Endothelial cell of umbilical vein (primary cell): Measurements from ENCODE around the gene DAP. TPM values are rescaled to one million over a fixed set of nuclear protein-coding genes. Genes with fewer than 3 reads are reported as not detected.

ENCODE experiments used
- BruUV-seq: library from RNA; stranded (reverse); fragments of 400-500 nt; replicated peaks from 2 replicates; lab custom pipeline; 2021; lab: Mats Ljungman, UMichigan
- CTCF ChIA-PET: fragments of 300-600, 350-600 bp; sonication (Branson Sonifier 250); formaldehyde crosslinking; loops from one replicate; lab custom pipeline; 2021; ENCODE audit warnings: antibody characterized with exemption, inconsistent platforms; lab: Charles Lee
- POLR2A ChIA-PET: fragments of 300-600, 350-600 bp; sonication (Branson Sonifier 250); formaldehyde crosslinking; loops from one replicate; lab custom pipeline; 2021; ENCODE audit warnings: antibody characterized with exemption, inconsistent platforms; lab: Charles Lee
- DNase-seq: peaks from one replicate; pipeline ENCODE4 v3.0.0-alpha.2; 2011; ENCODE audit warnings: low read depth, low spot score
- FAIRE-seq: peaks from 2 replicates; lab custom pipeline; 2011; peaks lifted over from hg19 to GRCh38; lab: Jason Lieb, UNC
- H2AFZ ChIP-seq: 2 replicates; pipeline ENCODE4 v1.6.0; 2012; ENCODE audit warnings: low read depth, low read length, control low read depth, inconsistent platforms
- H3K27ac ChIP-seq: 2 replicates; pipeline ENCODE4 v1.5.1; 2011; ENCODE audit warnings: low read depth, mild to moderate bottlenecking, control low read depth, low read length, moderate library complexity; ENCODE audit not compliant: insufficient read depth
- H3K27me3 ChIP-seq, 2 experiments: 2 replicates each; pipeline versions ENCODE4 v1.6.0 to v1.6.1; 2011; ENCODE audit warnings: low read length in 2 of 2, mixed read lengths in 1 of 2; ENCODE audit not compliant: control insufficient read depth in 2 of 2, insufficient read depth in 2 of 2
- H3K36me3 ChIP-seq, 2 experiments: 2 replicates in 1 of 2; 3 replicates in 1 of 2; pipeline ENCODE4 v1.5.1; 2011; ENCODE audit warnings: low read length in 2 of 2, mild to moderate bottlenecking in 1 of 2, moderate library complexity in 1 of 2; ENCODE audit not compliant: control insufficient read depth in 2 of 2, insufficient read depth in 2 of 2; ENCODE audit errors: extremely low read depth in 1 of 2
- H3K4me1 ChIP-seq: 3 replicates; pipeline ENCODE4 v1.5.1; 2011; ENCODE audit warnings: mild to moderate bottlenecking, low read length; ENCODE audit not compliant: control insufficient read depth, insufficient read depth; ENCODE audit errors: extremely low read depth
- H3K4me2 ChIP-seq: 2 replicates; pipeline ENCODE4 v1.6.1; 2011; ENCODE audit warnings: low read length, control low read depth, mixed read lengths; ENCODE audit not compliant: insufficient read depth
- H3K4me3 ChIP-seq, 3 experiments: fragments of 200-600 bp in 1 of 3; sonication (generic), shearing (Covaris generic) in 1 of 3; replicated peaks in 1 of 3; 2 replicates each; pipeline ENCODE4 v1.5.1; 2011 to 2016; ENCODE audit warnings: control low read depth in 3 of 3, low read length in 3 of 3, mild to moderate bottlenecking in 2 of 3, inconsistent platforms in 1 of 3, low read depth in 1 of 3, moderate library complexity in 1 of 3; ENCODE audit not compliant: insufficient read depth in 1 of 3
- H3K79me2 ChIP-seq: 2 replicates; pipeline ENCODE4 v1.6.0; 2012; ENCODE audit warnings: low read length, inconsistent platforms; ENCODE audit not compliant: control insufficient read depth, insufficient read depth
- H3K9ac ChIP-seq: replicated peaks from 2 replicates; pipeline ENCODE3; 2011; ENCODE audit warnings: low read length, control low read depth; ENCODE audit not compliant: insufficient read depth; ENCODE audit errors: extremely low read depth
- H3K9me1 ChIP-seq: replicated peaks from 3 replicates; pipeline ENCODE4 v1.6.0; 2011; ENCODE audit warnings: mild to moderate bottlenecking, low read length; ENCODE audit not compliant: control insufficient read depth, insufficient read depth; ENCODE audit errors: extremely low read depth
- H3K9me3 ChIP-seq: replicated peaks from 2 replicates; pipeline ENCODE4 v1.5.1; 2012; ENCODE audit warnings: low read length, inconsistent platforms; ENCODE audit not compliant: control insufficient read depth, insufficient read depth
- H4K20me1 ChIP-seq: replicated peaks from 2 replicates; pipeline ENCODE3; 2011; ENCODE audit warnings: mild to moderate bottlenecking, low read length; ENCODE audit not compliant: control insufficient read depth, insufficient read depth; ENCODE audit errors: extremely low read depth
- CTCF ChIP-seq, 2 donors: IDR thresholded peaks; 1 replicate in 1 of 2; 2 replicates in 1 of 2; pipeline ENCODE4 v1.5.1; 2011; ENCODE audit warnings: low read length in 2 of 2, mild to moderate bottlenecking in 2 of 2, moderate library complexity in 2 of 2, control low read depth in 1 of 2, inconsistent platforms in 1 of 2, low read depth in 1 of 2; ENCODE audit not compliant: insufficient read depth in 1 of 2; ENCODE audit errors: extremely low read depth in 1 of 2
- EZH2 ChIP-seq: IDR thresholded peaks from 2 replicates; pipeline ENCODE4 v1.6.1; 2012; ENCODE audit warnings: borderline replicate concordance, low read depth, mild to moderate bottlenecking, moderate library complexity, low read length, inconsistent platforms; ENCODE audit not compliant: severe bottlenecking
- FOS ChIP-seq: IDR thresholded peaks from 2 replicates; pipeline ENCODE4 v1.6.1; 2011; ENCODE audit warnings: mild to moderate bottlenecking, low read length, moderate library complexity, borderline replicate concordance; ENCODE audit not compliant: insufficient read depth
- GATA2 ChIP-seq: IDR thresholded peaks from 2 replicates; pipeline ENCODE4 v1.7.0; 2011; ENCODE audit warnings: low read depth, mild to moderate bottlenecking, moderate library complexity, mixed read lengths, low read length; ENCODE audit not compliant: insufficient read length, insufficient read depth
- JUN ChIP-seq: IDR thresholded peaks from 2 replicates; pipeline ENCODE4 v1.6.1; 2011; ENCODE audit warnings: borderline replicate concordance, low read depth; ENCODE audit not compliant: insufficient read length, insufficient read depth
- MAX ChIP-seq: IDR thresholded peaks from 2 replicates; pipeline ENCODE4 v1.6.1; 2011; ENCODE audit not compliant: insufficient read depth, insufficient read length
- MYC ChIP-seq: IDR thresholded peaks from one replicate; pipeline ENCODE4 v1.6.1; 2011; ENCODE audit warnings: mild to moderate bottlenecking, low read depth, low read length
- POLR2A ChIP-seq: IDR thresholded peaks from 2 replicates; pipeline ENCODE4 v1.6.1; 2012; ENCODE audit warnings: low read depth, mild to moderate bottlenecking, control low read depth, low read length
- POLR2AphosphoS5 ChIP-seq: IDR thresholded peaks from 2 replicates; pipeline ENCODE4 v1.6.1; 2012; ENCODE audit warnings: low read depth, mild to moderate bottlenecking, control low read depth, low read length, moderate library complexity; ENCODE audit not compliant: insufficient read depth
- dilution Hi-C: fragments of 300-500 bp; cut with MboI; formaldehyde crosslinking; loops from one replicate; pipeline ENCODE4 v1.15.0; 2019; ENCODE audit warnings: low sequenced_read_pairs; ENCODE audit not compliant: extremely low pct_ligation_motif_present
- intact Hi-C: fragments of 100-400 bp; cut with micrococcal nuclease; formaldehyde crosslinking; loops from one replicate; pipeline ENCODE4 v1.10.0; 2022
- polyA plus RNA-seq, 4 experiments: library from polyadenylated mRNA; depleted of rRNA in 3 of 4; stranded (reverse) in 3 of 4; unstranded in 1 of 4; fragments of >200 nt; gene quantifications; 2 replicates each; pipeline versions ENCODE4 v1.2.1 to v1.2.3, GENCODE V29; 2011 to 2012; ENCODE audit warnings: missing spikeins in 1 of 4
- total RNA-seq: library from RNA; stranded (reverse); gene quantifications from 2 replicates; pipeline ENCODE4 v1.2.3, GENCODE V29; 2021

DAP gene
- total and polyA plus RNA-seq, 2 donors (not counting 3 experiments of a cell fraction or from before 2014, with no cell fraction given), result 79.8 to 188 TPM

GRCh38 chr5:10750909-10751308, 10.1 kb downstream of the DAP start:
- Histone ChIP-seq H2AFZ (no peak overlapping the region), H3K27me3 (no peaks in the 10 kb centered on the region), H3K9me3 (no peaks in the 10 kb centered on the region), H3K79me2 (peaks cover 83% of the 10 kb centered on the region), H3K4me1 (no peaks in the 10 kb centered on the region), H3K9me1 (no peaks in the 10 kb centered on the region), H3K27ac (no peak overlapping the region), H3K9ac (no peak overlapping the region), H4K20me1 (peaks cover 6% of the 10 kb centered on the region), H3K4me3 (no peak overlapping the region), H3K4me2 (no peak overlapping the region), H3K36me3 (peaks cover 11 to 31% of the 10 kb centered on the region in 2 experiments)
- DNase-seq, result no peak
- no peak for TF ChIP-seq MAX
- TF ChIP-seq CTCF (IDR thresholded peaks at IDR 0.05; ENCODE audit: extremely low read depth in 1 of 2, insufficient read depth in 1 of 2, low read depth in 1 of 2, low read length in 2 of 2), result no peak
- no peak for TF ChIP-seq FOS
- TF ChIP-seq POLR2AphosphoS5, result no peak
- no peak for TF ChIP-seq MYC
- TF ChIP-seq GATA2, result no peak
- no peak for TF ChIP-seq POLR2A
- no peak for TF ChIP-seq JUN
- TF ChIP-seq EZH2, result no peak
- no TSS peak for BruUV-seq
- dilution Hi-C loops, result no loop called here
- ChIA-PET POLR2A (no interaction called here), CTCF (no interaction called here)
- no peak for FAIRE-seq
- intact Hi-C loops, result no loop called here
